ENCODE measurements around the gene GREB1. TPM values are rescaled to one million over a fixed set of nuclear protein-coding genes. Genes with fewer than 3 reads are reported as not detected.

GREB1 gene
- polyA plus RNA-seq, 1 of the 3 experiments (the other 2 are of a cell fraction) = 2.9 TPM

DNA sequence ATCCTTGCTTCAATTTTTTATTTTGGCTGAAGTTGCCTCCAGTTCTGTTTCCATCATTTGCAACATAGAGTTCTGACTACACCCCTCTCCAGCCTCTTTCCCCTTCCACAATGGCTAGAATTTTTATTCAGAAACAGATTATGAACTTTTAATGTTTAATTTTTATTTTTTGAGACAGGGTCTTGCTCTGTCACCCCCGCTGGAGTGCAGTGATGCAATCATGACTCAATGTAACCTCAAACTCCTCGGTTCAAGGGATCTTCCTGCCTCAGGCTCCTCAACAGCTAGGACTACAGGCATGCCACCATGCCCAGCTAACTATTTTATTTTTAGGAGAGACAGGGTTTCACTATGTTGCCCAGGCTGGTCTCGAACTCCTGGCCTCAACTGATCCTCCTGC lies 133.3 kb downstream of the GREB1 start:
- H3K4me1 ChIP-seq (ENCODE audit: control insufficient read depth in 1 of 2, insufficient read depth in 2 of 2, low read depth in 1 of 2, low read length in 1 of 2) = no peaks in the 10 kb centered on the region
- H3F3A ChIP-seq (replicated peaks; ENCODE audit: insufficient read depth) = no peaks in the 10 kb centered on the region
- CTCF ChIA-PET = interaction anchor here (0.7 to 7.7 kb wide), 4 partner anchors 9 to 83 kb away, joined by 3 to 48 read pairs (median 4); no protein-coding TSS in a partner anchor
- H3K79me2 ChIP-seq (ENCODE audit: insufficient read depth) = no peaks in the 10 kb centered on the region
- POLR2A ChIA-PET = no interaction called here
- DNase-seq = no peak
- H3K4me3 ChIP-seq (ENCODE audit: low read depth in 2 of 2, low read length in 1 of 2) = no peak overlapping the region
- H3K27ac ChIP-seq (ENCODE audit: low read depth in 2 of 2, low read length in 1 of 2) = no peak overlapping the region
- H3K9ac ChIP-seq = no peak overlapping the region
- no peak overlapping the region for H3K4me2 ChIP-seq
- no peaks in the 10 kb centered on the region; the same call in 1 of the 2 replicates for H3K9me3 ChIP-seq
- 39% methylated on average over 3 of the region's 3 CpGs for whole genome bisulfite sequencing (ENCODE audit: low lambda C conversion rate)
- no peaks in the 10 kb centered on the region for H3K27me3 ChIP-seq (ENCODE audit: insufficient read depth)
- H4K20me1 ChIP-seq (ENCODE audit: insufficient read depth) = no peaks in the 10 kb centered on the region
- H3K9me2 ChIP-seq = no peaks in the 10 kb centered on the region
- H3K36me3 ChIP-seq (replicated peaks in 1 of 2; ENCODE audit: control insufficient read depth in 1 of 2, insufficient read depth in 2 of 2, low read length in 1 of 2) = no peaks in the 10 kb centered on the region
- no peak overlapping the region for H2AFZ ChIP-seq (ENCODE audit: low read depth)
- no peak for TF ChIP-seq GABPA (IDR thresholded peaks at IDR 0.05; ENCODE audit: low read depth)
- TF ChIP-seq, protein P1, sequence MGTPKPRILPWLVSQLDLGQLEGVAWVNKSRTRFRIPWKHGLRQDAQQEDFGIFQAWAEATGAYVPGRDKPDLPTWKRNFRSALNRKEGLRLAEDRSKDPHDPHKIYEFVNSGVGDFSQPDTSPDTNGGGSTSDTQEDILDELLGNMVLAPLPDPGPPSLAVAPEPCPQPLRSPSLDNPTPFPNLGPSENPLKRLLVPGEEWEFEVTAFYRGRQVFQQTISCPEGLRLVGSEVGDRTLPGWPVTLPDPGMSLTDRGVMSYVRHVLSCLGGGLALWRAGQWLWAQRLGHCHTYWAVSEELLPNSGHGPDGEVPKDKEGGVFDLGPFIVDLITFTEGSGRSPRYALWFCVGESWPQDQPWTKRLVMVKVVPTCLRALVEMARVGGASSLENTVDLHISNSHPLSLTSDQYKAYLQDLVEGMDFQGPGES (IDR thresholded peaks at IDR 0.05; ENCODE audit: low read depth, low read length) = no peak
- TF ChIP-seq TEAD4 (IDR thresholded peaks at IDR 0.05; ENCODE audit: borderline replicate concordance, insufficient read depth) = no peak
- TF ChIP-seq RAD21 (IDR thresholded peaks at IDR 0.05; ENCODE audit: low read length) = no peak
- no peak for TF ChIP-seq CHD2 (IDR thresholded peaks at IDR 0.05; ENCODE audit: low read length, partially characterized antibody)
- TF ChIP-seq NRF1 (IDR thresholded peaks at IDR 0.05; ENCODE audit: low read depth, low read length) = no peak

DNA sequence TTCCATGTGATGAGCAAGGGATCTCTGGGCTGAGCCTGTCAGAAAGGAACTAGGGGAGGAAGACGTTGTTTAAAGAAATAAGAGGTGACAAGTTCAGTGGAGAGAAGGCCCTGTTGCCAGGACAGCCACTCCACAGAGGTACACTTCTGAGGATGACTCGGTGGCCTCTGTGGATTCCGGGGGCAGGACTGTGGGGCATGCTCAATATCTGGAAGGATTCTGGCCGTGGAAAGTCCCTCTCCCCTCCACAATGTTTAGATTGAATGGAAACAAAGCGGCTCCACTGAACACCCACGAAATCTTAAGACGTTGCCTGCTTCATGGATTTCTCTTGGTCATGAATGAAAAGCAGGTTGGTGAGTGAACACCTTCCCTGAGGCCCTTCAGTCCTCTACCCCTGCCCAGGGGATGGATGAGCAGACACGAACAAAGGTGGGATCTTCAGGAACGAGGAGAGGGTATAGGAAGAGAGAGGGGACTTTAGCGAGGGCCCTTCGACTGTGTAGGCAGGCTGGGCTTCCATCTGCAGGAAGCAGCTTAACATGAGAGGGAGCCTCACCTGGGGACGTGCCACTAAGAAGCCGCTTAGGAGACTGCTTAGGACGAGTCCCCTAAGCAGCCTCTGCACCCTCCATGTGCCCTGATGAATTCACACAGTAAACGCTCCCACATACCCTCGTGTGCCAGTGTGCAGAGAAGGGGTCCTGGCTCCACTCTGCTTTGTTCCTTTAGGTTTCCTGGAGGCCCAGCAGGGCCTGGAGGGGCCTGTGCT lies 134.2 kb downstream of the GREB1 start:
- Histone ChIP-seq H2AFZ (ENCODE audit: low read depth) (no peak overlapping the region), H3K4me1 (ENCODE audit: control insufficient read depth in 1 of 2, insufficient read depth in 2 of 2, low read depth in 1 of 2, low read length in 1 of 2) (no peaks in the 10 kb centered on the region), H3K27me3 (ENCODE audit: insufficient read depth) (no peaks in the 10 kb centered on the region), H3K9me3 (no peaks in the 10 kb centered on the region), H3F3A (replicated peaks; ENCODE audit: insufficient read depth) (no peaks in the 10 kb centered on the region), H3K27ac (ENCODE audit: low read depth in 2 of 2, low read length in 1 of 2) (no peak overlapping the region), H3K4me3 (ENCODE audit: low read depth in 2 of 2, low read length in 1 of 2) (no peak overlapping the region), H3K4me2 (no peak overlapping the region), H3K79me2 (ENCODE audit: insufficient read depth) (no peaks in the 10 kb centered on the region), H3K9me2 (no peaks in the 10 kb centered on the region), H3K36me3 (replicated peaks in 1 of 2; ENCODE audit: control insufficient read depth in 1 of 2, insufficient read depth in 2 of 2, low read length in 1 of 2) (no peaks in the 10 kb centered on the region), H3K9ac (no peak overlapping the region), H4K20me1 (ENCODE audit: insufficient read depth) (no peaks in the 10 kb centered on the region)
- 70% methylated on average over 16 of the region's 16 CpGs for WGBS (ENCODE audit: low lambda C conversion rate)
- no peak for DNase-seq
- ChIA-PET POLR2A (no interaction called here), CTCF (interaction anchor here (0.7 to 1.0 kb wide), 2 partner anchors 13 to 20 kb away, joined by 3 to 5 read pairs; no protein-coding TSS in a partner anchor)
- TF ChIP-seq JUND (IDR thresholded peaks at IDR 0.05) (no peak), USF2 (IDR thresholded peaks at IDR 0.05; ENCODE audit: borderline replicate concordance, low read depth, low read length) (no peak), USF1 (IDR thresholded peaks at IDR 0.05; ENCODE audit: borderline replicate concordance, low read depth) (no peak), RXRA (IDR thresholded peaks at IDR 0.05; ENCODE audit: borderline replicate concordance, low read depth) (no peak), YY1 (IDR thresholded peaks at IDR 0.05; ENCODE audit: low read depth) (no peak), RAD21 (IDR thresholded peaks at IDR 0.05; ENCODE audit: low read length) (no peak), ELF1 (IDR thresholded peaks at IDR 0.05) (no peak), TAF1 (IDR thresholded peaks at IDR 0.05; ENCODE audit: borderline replicate concordance, low read depth, low read length) (no peak), GABPA (IDR thresholded peaks at IDR 0.05; ENCODE audit: low read depth) (no peak), RCOR1 (IDR thresholded peaks at IDR 0.05; ENCODE audit: low read length) (no peak), CHD2 (IDR thresholded peaks at IDR 0.05; ENCODE audit: low read length, partially characterized antibody) (no peak), TEAD4 (IDR thresholded peaks at IDR 0.05; ENCODE audit: borderline replicate concordance, insufficient read depth) (no peak)
- TF ChIP-seq, protein P2, sequence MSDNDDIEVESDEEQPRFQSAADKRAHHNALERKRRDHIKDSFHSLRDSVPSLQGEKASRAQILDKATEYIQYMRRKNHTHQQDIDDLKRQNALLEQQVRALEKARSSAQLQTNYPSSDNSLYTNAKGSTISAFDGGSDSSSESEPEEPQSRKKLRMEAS (IDR thresholded peaks at IDR 0.05; ENCODE audit: low read depth) = no peak
